HCEC 1CT (cell line): Measurements from ENCODE around the gene OPN3.

ENCODE experiments used
- DNase-seq: peaks from one replicate; pipeline ENCODE4 v3.0.0-alpha.2; 2017

OPN3 gene

DNA sequence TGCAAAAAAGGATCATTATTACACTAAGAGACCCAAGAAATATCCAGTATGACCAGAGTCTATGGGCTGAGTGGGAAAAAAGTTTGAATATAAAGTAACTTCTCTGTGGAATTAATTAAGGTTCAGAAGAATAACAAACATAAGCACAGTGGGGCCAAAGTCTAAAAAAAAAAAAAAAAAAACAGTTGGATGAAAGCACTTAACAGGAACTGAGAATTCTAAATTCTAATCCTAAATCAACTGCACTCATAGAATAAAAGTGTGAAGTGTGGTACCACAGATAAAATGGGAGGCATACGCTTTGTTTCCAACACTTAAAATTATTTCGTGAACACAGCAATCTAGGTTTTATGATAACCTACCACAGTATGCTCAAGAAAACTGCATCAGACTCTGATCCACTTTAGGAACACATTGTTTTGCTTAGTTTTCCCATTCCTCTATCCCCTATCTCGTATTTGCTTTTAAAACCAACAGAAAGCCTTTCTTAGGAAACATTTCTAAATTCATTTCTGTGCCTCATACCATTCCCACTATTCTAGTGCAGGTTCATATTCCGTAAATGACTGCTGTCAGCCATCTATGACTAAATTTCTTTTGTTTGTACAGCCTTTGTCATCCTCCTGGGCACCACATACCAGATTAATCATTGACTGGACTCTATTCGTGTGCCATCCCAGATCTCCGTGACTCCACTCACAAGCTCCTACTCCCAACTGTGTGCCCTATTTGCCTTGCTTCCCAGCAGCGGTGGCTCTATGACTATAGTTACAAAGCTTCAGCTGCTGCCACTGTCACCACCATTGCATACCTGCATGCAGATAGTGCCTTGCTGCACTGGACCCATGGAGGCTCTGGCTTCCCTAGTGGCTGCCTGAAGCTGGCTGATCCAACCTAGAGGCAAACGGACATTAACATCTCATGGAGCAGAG, 24.9 kb downstream of the OPN3 start:
- no peak for DNase-seq

DNA sequence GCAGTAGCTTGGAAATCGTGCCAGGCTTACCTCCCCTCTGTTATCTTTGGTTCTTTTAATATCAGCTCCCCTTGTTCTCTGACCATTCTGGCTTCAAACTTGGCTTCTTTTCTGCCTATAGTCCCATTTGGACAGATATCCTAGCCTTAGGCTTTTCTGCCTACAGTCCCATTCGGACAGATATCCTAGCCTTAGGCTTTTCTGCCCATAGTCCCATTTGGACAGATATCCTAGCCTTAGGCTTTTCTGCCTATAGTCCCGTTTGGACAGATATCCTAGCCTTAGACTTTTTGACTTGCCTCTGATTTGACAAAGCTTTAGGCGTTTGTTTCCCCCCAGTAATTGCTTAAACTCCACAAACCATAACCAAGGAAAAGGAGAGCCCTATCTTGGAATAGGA, 25.6 kb downstream of the OPN3 start:
- no peak for DNase-seq

- no peak for DNase-seq
Measured at GRCh38 chr1:241614144-241614543, 26.0 kb downstream of the OPN3 start.

DNA sequence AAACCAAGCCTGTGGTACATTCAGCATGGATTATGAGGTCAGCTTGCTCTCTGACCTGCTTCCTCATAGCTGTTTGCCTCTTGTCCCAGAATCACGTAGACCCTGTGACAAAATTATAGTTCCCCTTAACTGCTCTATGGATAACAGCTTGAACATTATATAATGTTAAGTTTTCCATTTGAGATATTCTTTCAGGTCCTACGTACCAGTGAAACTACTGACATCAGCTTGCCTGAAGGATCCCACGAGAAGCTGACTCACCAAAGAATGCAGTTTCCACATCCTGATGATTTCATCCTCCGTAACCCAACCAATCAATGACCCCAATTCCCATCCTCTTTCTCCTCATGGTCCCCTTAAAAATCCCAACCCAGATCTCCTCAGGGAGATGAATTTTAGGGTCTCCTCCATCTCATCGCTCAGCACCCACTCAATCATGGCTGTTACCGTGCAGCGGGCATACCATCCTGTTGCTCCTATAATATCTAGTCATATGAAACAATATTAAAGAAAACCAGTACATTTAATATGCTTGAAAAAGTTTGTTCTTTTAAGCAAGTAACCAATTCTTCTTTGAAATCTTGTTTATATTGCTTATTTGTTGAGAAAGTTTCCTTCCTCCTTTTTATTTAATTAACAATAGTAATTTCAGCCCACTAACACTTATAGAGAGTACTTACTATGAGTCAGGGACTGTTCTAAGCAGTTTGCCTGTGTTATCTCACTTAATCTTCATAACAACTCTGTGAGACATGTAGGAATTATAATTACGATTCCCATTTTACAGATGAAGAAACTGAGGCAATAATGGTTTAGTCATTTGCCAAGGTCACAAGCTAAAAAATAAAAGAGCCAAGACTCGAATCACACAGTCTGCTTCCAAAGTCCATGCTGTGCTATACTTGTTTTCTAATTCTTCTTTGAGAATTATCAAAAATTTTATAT, 27.4 kb downstream of the OPN3 start:
- DNase-seq, result peak; percentile 86

DNA sequence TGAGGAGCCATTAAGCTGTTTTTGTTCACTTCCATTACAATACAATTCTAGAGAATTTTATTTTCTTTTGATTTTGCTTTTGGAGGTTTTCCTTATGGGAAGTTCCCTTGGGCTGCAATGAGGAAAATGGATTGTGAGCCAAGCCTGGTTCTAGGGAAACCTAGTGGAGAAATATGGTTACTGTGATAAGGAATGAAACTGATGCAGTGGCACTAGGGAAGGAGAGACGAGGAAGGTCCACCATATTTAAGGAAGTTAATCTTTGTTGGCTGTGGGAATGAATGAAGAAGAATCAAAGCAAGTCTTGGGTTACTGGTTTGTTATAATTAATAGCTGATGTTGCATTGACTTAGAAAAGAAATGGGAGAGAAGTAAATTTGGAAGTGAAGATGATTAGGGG, 28.4 kb downstream of the OPN3 start:
- no peak for DNase-seq

DNA sequence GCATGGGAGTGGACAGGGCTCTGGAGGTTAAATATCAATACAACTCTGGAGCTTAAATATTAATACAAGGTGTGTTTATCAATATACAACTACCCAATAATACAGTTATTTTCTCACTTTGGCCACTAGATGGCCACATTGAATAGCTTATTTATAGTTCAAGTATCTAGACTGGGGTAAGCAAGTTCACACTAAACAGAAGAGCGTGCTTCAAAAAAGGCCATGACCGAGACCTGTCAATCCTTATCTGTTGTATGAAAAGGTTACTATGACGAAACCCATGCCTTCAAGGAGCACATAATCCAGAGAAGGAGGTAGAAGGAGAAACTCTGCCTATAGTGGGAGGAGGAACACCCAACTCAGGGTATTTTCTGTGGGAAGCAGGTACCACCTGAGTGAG, 29.1 kb downstream of the OPN3 start:
- DNase-seq, result peak; percentile 75

GRCh38 chr1:241610056-241610815, 29.9 kb downstream of the OPN3 start:
- DNase-seq, result peak; percentile 24

GRCh38 chr1:241608379-241609033, 31.7 kb downstream of the OPN3 start:
- peak; percentile 76 for DNase-seq

GRCh38 chr1:241607497-241607896, 32.7 kb downstream of the OPN3 start:
- DNase-seq, result no peak

DNA sequence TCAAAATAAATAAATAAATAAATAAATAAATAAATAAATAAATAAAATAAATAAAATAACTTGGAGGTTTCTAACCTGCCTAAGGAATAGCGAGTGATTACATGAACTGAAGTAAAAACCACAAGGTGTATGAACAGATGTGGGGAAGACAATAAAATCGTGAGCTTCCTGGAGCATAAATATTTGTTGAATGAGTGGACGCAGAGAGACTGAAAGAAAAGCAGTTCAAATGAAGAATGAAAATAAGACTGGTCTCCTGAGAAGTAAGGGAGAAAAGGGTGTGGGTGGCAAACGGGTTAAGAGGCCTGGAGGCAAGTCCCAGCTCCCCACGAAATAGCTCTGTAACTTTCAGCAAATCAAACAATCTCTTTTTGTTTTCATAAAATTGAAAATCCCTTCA, 33.6 kb downstream of the OPN3 start:
- DNase-seq, result no peak

- DNase-seq, result no peak
Measured at GRCh38 chr1:241605146-241605805, 34.9 kb downstream of the OPN3 start.

- peak; percentile 27 for DNase-seq
Measured at GRCh38 chr1:241603731-241604245, 36.4 kb downstream of the OPN3 start.

- DNase-seq, result peak; percentile 30
Measured at GRCh38 chr1:241600496-241600901, 39.7 kb downstream of the OPN3 start.

GRCh38 chr1:241598249-241598648, 41.9 kb downstream of the OPN3 start:
- DNase-seq, result no peak

DNA sequence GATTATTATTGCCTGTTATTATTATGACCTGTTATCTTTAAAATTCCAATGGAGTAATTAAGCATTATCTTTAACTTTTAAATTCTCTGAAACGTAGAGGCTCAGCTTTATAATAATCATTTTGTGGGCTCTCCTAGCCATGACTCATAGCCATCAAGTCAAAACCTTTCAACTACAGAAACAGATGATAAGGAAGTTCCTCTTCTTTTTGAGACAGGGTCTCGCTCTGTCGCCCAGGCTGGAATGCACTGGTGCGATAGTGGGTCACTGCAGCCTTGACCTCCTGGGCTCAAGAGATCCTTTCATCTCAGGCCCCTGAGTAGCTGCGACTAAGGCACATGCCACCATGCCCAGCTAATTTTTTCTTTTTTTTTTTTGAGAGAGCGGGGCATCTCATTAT, 43.5 kb downstream of the OPN3 start:
- DNase-seq, result no peak

- peak; percentile 52 for DNase-seq
Measured at GRCh38 chr1:241593186-241593585, 47.0 kb downstream of the OPN3 start.

GRCh38 chr1:241592273-241592958, 47.8 kb downstream of the OPN3 start:
- DNase-seq, result peak; percentile 75

DNA sequence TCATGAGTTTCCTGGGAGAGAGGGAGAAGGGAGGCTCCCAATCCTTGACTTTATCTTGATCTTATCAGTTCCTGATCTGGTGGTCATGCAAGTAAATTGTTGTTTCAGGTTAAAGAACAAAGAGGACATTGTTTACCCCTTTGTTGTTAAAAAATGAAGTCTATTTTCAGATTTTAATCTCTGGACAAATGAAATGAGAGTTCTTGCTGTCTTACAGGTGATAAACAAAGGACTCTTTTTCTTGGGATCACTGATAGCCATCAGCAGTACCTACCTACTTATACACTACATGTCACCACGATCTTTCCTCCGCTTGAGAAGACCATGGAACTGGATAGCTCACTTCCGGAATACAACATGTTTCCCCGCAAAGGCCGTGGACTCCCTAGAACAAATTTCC, 48.4 kb downstream of the OPN3 start:
- DNase-seq, result no peak

- DNase-seq, result peak; percentile 41
Measured at GRCh38 chr1:241591317-241591716, 48.9 kb downstream of the OPN3 start.

DNA sequence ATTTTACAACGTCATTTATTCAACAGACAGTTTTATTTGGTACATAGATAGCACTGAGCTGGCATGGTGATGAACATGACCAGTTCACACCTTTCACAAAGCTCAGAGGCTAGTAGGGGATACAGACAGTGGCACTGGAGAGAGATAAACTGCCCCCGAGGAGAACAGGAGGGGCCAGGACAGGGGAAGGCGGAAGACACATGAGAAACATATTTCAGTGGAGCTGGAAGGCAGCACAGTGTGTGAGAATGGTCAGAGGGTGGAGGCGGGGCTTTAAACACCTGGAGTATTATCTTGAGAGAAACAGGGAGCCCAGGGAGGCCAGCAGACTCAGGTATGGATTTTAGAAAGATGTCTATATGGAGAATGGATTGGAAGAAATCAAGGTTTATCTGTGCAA, 49.5 kb downstream of the OPN3 start:
- no peak for DNase-seq

GRCh38 chr1:241589521-241589920, 50.6 kb downstream of the OPN3 start:
- DNase-seq, result no peak
